ENCODE results near the gene SHISA9.

DNA sequence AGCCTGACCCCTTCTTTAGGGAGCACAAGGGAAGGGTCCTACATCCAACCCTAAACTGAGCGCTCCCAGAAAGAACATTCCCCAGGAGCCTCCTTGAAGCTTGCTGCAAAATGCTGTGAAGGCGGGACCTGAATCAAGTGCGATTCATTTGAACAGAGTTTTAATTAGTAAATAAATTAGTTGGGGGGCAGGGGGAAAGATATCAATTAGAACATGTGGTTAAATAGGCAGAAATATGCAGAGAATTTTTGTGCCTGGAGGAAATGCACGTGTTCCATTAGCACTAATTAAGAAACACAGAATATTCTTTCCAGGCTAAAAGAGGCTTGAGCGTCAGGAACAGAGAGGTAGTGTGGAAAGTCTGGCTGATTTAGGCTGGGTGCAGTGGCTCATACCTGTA lies 38.5 kb upstream of the SHISA9 start:
- TF ChIP-seq, protein P1, sequence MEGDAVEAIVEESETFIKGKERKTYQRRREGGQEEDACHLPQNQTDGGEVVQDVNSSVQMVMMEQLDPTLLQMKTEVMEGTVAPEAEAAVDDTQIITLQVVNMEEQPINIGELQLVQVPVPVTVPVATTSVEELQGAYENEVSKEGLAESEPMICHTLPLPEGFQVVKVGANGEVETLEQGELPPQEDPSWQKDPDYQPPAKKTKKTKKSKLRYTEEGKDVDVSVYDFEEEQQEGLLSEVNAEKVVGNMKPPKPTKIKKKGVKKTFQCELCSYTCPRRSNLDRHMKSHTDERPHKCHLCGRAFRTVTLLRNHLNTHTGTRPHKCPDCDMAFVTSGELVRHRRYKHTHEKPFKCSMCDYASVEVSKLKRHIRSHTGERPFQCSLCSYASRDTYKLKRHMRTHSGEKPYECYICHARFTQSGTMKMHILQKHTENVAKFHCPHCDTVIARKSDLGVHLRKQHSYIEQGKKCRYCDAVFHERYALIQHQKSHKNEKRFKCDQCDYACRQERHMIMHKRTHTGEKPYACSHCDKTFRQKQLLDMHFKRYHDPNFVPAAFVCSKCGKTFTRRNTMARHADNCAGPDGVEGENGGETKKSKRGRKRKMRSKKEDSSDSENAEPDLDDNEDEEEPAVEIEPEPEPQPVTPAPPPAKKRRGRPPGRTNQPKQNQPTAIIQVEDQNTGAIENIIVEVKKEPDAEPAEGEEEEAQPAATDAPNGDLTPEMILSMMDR (IDR thresholded peaks at IDR 0.05; ENCODE audit: low read depth, low read length, poor library complexity, severe bottlenecking), result no peak
- TF ChIP-seq EZH2phosphoT487 (IDR thresholded peaks at IDR 0.05; ENCODE audit: borderline replicate concordance, low read length), result no peak
